ENCODE measurements around the gene OMG. TPM values are rescaled to one million over a fixed set of nuclear protein-coding genes. Genes with fewer than 3 reads are reported as not detected.

Gene OMG
- polyA plus RNA-seq, 1 of the 3 experiments (the other 2 are of a cell fraction), result 0.61 TPM

DNA sequence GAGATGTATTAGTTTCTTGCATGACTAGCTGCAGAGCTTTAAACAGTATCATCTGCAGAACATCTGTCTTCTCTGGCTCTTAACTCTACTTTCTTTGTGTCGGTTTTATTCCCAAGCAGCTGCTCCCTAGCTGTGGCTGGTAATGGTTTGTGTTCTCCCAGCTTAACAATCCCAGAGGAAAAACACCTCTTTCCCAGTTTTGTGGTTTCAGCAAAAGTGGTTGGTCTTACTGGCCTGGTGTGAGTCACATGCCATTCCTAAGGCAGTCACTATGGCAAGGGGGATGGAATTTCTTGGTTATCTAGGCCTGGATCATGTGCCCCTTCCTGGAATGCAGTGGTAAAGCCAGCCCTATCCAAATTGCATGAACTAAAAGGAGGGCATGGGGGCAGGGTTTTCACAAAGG lies 27.5 kb downstream of the OMG start (continued):
- TF ChIP-seq EZH2phosphoT487 (IDR thresholded peaks at IDR 0.05; ENCODE audit: borderline replicate concordance, low read depth) (no peak), RAD21 (IDR thresholded peaks at IDR 0.05; ENCODE audit: low read length) (peak; percentile 2; the same call in 1 of the 2 replicates), SIN3A (IDR thresholded peaks at IDR 0.05; ENCODE audit: borderline replicate concordance, low read depth, low read length) (peak; percentile 87), NFIC (IDR thresholded peaks at IDR 0.05; ENCODE audit: borderline replicate concordance) (peak; percentile 93), YY1 (IDR thresholded peaks at IDR 0.05; ENCODE audit: low read depth) (peak; percentile 56; the same call in 1 of the 2 replicates), FOXJ3 (CRISPR knock-in tag; IDR thresholded peaks at IDR 0.05) (no peak), NRF1 (IDR thresholded peaks at IDR 0.05; ENCODE audit: low read depth, low read length) (no peak), CHD2 (IDR thresholded peaks at IDR 0.05; ENCODE audit: low read length, partially characterized antibody) (peak; percentile 41)
- TF ChIP-seq, protein P1, sequence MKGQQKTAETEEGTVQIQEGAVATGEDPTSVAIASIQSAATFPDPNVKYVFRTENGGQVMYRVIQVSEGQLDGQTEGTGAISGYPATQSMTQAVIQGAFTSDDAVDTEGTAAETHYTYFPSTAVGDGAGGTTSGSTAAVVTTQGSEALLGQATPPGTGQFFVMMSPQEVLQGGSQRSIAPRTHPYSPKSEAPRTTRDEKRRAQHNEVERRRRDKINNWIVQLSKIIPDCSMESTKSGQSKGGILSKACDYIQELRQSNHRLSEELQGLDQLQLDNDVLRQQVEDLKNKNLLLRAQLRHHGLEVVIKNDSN (IDR thresholded peaks at IDR 0.05; ENCODE audit: borderline replicate concordance, low read depth), result peak; percentile 90
- TF ChIP-seq, protein P2, sequence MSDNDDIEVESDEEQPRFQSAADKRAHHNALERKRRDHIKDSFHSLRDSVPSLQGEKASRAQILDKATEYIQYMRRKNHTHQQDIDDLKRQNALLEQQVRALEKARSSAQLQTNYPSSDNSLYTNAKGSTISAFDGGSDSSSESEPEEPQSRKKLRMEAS (IDR thresholded peaks at IDR 0.05; ENCODE audit: low read depth), result peak; percentile 90

DNA sequence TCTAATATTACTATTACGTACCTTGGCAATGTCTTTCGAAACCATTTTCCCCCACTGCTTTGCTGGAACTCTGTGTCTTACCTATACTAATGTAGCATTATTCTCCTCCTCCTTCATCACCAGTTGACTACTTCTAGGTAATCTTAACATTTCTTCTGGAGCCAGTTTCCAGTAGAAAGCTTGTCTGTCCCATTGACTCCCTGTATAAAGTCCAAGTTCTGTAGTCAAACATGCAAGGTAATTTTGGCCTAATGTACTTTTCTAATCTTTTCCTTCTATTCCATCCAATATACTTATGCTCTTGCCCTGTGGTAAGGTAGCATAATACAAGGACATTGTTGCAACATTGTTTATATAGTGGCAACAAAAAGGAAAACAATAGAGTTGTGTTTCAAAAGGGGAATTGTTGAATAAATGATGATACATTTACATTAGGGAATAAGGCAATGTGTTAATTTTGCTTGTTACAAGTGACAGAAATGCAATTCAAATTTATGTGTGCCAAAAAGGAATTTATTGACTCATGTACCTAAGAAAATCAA lies 27.9 kb downstream of the OMG start:
- peak overlapping the region; percentile 49 for H3K4me2 ChIP-seq
- CTCF ChIA-PET, result no interaction called here
- peak overlapping the region; percentile 79 to 91; a peak in 3 of 4 replicates for H3K27ac ChIP-seq (ENCODE audit: low read depth in 2 of 2, low read length in 1 of 2)
- POLR2A ChIA-PET, result no interaction called here
- no peak overlapping the region for H2AFZ ChIP-seq (ENCODE audit: low read depth)
- H3K36me3 ChIP-seq (replicated peaks in 1 of 2; ENCODE audit: control insufficient read depth in 1 of 2, insufficient read depth in 2 of 2, low read length in 1 of 2), result peaks cover 27 to 66% of the 10 kb centered on the region in 2 experiments
- H3F3A ChIP-seq (replicated peaks; ENCODE audit: insufficient read depth), result peaks cover 46% of the 10 kb centered on the region
- H3K27me3 ChIP-seq (ENCODE audit: insufficient read depth), result no peaks in the 10 kb centered on the region
- H3K4me3 ChIP-seq (ENCODE audit: low read depth in 2 of 2, low read length in 1 of 2), result no peak overlapping the region
- no peaks in the 10 kb centered on the region for H3K9me3 ChIP-seq
- DNase-seq, result no peak
- peaks cover 4% of the 10 kb centered on the region; the same call in 1 of the 2 replicates for H3K9me2 ChIP-seq
- H3K79me2 ChIP-seq (ENCODE audit: insufficient read depth), result peaks cover 4% of the 10 kb centered on the region; the same call in 1 of the 2 replicates
- H4K20me1 ChIP-seq (ENCODE audit: insufficient read depth), result no peaks in the 10 kb centered on the region
- H3K9ac ChIP-seq, result peak overlapping the region; percentile 7; the same call in 1 of the 2 replicates
- 95% methylated on average over 2 of the region's 2 CpGs for WGBS (ENCODE audit: low lambda C conversion rate)
- TF ChIP-seq SMC3 (IDR thresholded peaks at IDR 0.05; ENCODE audit: low read depth, low read length) (no peak), CHD2 (IDR thresholded peaks at IDR 0.05; ENCODE audit: low read length, partially characterized antibody) (no peak), SIN3A (IDR thresholded peaks at IDR 0.05; ENCODE audit: borderline replicate concordance, low read depth, low read length) (no peak), YY1 (IDR thresholded peaks at IDR 0.05; ENCODE audit: low read depth) (no peak), FOSL2 (IDR thresholded peaks at IDR 0.05; ENCODE audit: borderline replicate concordance, low read depth) (no peak), EP300 (IDR thresholded peaks at IDR 0.05; ENCODE audit: borderline replicate concordance in 1 of 2, low read depth in 1 of 2, low read length in 1 of 2) (no peak), TEAD4 (IDR thresholded peaks at IDR 0.05; ENCODE audit: borderline replicate concordance, insufficient read depth) (no peak), GATA2 (CRISPR knock-in tag; IDR thresholded peaks at IDR 0.05) (no peak), NFIC (IDR thresholded peaks at IDR 0.05; ENCODE audit: borderline replicate concordance) (no peak), RAD21 (IDR thresholded peaks at IDR 0.05; ENCODE audit: low read length) (no peak), GABPA (IDR thresholded peaks at IDR 0.05; ENCODE audit: low read depth) (no peak), RXRA (IDR thresholded peaks at IDR 0.05; ENCODE audit: borderline replicate concordance, low read depth) (no peak), NRF1 (IDR thresholded peaks at IDR 0.05; ENCODE audit: low read depth, low read length) (no peak)
- TF ChIP-seq, protein P3, sequence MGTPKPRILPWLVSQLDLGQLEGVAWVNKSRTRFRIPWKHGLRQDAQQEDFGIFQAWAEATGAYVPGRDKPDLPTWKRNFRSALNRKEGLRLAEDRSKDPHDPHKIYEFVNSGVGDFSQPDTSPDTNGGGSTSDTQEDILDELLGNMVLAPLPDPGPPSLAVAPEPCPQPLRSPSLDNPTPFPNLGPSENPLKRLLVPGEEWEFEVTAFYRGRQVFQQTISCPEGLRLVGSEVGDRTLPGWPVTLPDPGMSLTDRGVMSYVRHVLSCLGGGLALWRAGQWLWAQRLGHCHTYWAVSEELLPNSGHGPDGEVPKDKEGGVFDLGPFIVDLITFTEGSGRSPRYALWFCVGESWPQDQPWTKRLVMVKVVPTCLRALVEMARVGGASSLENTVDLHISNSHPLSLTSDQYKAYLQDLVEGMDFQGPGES (IDR thresholded peaks at IDR 0.05; ENCODE audit: low read depth, low read length), result no peak
- TF ChIP-seq, protein P2 (IDR thresholded peaks at IDR 0.05; ENCODE audit: low read depth), result no peak
- TF ChIP-seq, protein P4, sequence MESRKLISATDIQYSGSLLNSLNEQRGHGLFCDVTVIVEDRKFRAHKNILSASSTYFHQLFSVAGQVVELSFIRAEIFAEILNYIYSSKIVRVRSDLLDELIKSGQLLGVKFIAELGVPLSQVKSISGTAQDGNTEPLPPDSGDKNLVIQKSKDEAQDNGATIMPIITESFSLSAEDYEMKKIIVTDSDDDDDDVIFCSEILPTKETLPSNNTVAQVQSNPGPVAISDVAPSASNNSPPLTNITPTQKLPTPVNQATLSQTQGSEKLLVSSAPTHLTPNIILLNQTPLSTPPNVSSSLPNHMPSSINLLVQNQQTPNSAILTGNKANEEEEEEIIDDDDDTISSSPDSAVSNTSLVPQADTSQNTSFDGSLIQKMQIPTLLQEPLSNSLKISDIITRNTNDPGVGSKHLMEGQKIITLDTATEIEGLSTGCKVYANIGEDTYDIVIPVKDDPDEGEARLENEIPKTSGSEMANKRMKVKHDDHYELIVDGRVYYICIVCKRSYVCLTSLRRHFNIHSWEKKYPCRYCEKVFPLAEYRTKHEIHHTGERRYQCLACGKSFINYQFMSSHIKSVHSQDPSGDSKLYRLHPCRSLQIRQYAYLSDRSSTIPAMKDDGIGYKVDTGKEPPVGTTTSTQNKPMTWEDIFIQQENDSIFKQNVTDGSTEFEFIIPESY (IDR thresholded peaks at IDR 0.05; ENCODE audit: borderline replicate concordance, low read depth), result no peak
- H3K4me1 ChIP-seq (ENCODE audit: control insufficient read depth in 1 of 2, insufficient read depth in 2 of 2, low read depth in 1 of 2, low read length in 1 of 2), result peaks cover 5 to 31% of the 10 kb centered on the region in 2 experiments

All from SK-N-SH (cell line).